ENCODE results near the gene NKAIN4.

- no peak for TF ChIP-seq CTCF (conservative IDR thresholded peaks at IDR 0.05)
- no peak for TF ChIP-seq EZH2 (IDR thresholded peaks at IDR 0.05; ENCODE audit: low read depth)
These were observed 14.8 kb downstream of the NKAIN4 start for GRCh38 chr20:63239431-63239830.

All from PC-9 (cell line).